Measurements from ENCODE around the gene CNOT2.
"Not testable (repeated sequence)": the region's sequence is repeated elsewhere in the genome, so short reads cannot be mapped to it uniquely, and the experiment has no call there.

Gene CNOT2

GRCh38 chr12:70290116-70290515, 46.9 kb downstream of the CNOT2 start:
- Histone ChIP-seq H2AK5ac (ENCODE audit: low read length) (no peak overlapping the region), H4K5ac (ENCODE audit: low read length) (no peak overlapping the region), H2BK15ac (replicated peaks; ENCODE audit: low read depth) (no peak overlapping the region), H4K8ac (ENCODE audit: low read depth, low read length) (no peak overlapping the region), H3K79me1 (ENCODE audit: low read length) (peaks cover 9% of the 10 kb centered on the region), H3K9ac (ENCODE audit: low read length) (no peak overlapping the region), H3K4me1 (ENCODE audit: control insufficient read depth, low read depth, low read length) (no peaks in the 10 kb centered on the region), H2BK120ac (ENCODE audit: low read depth, low read length) (no peak overlapping the region), H3K4me3 (ENCODE audit: low read length) (no peak overlapping the region), H3K18ac (ENCODE audit: low read length) (no peak overlapping the region), H3K4me2 (ENCODE audit: low read length) (no peak overlapping the region), H3K27me3 (ENCODE audit: insufficient read depth, low read length, poor library complexity) (no peaks in the 10 kb centered on the region), H3K56ac (ENCODE audit: low read length) (no peak overlapping the region), H3K36me3 (ENCODE audit: control insufficient read depth, insufficient read depth, low read length) (no peaks in the 10 kb centered on the region), H3K79me2 (ENCODE audit: control insufficient read depth, insufficient read depth, low read length) (peaks cover 16% of the 10 kb centered on the region), H2BK5ac (ENCODE audit: low read length) (no peak overlapping the region), H3K23ac (ENCODE audit: low read length) (no peak overlapping the region), H3K4ac (ENCODE audit: low read depth, low read length) (no peak overlapping the region), H3K27ac (ENCODE audit: low read depth, low read length) (no peak overlapping the region)
- no peak for DNase-seq

GRCh38 chr12:70292017-70292776, 49.0 kb downstream of the CNOT2 start:
- peaks cover 14% of the 10 kb centered on the region for H3K79me2 ChIP-seq (ENCODE audit: control insufficient read depth, insufficient read depth, low read length)
- no peaks in the 10 kb centered on the region for H3K4me1 ChIP-seq (ENCODE audit: control insufficient read depth, low read depth, low read length)
- DNase-seq, result peak; percentile 79
- WGBS (ENCODE audit: extremely low coverage, insufficient coverage, low lambda C conversion rate), result no CpG with 5 or more reads among the region's 3 CpGs
- no peak overlapping the region for H3K4me2 ChIP-seq (ENCODE audit: low read length)
- no peak overlapping the region for H3K56ac ChIP-seq (ENCODE audit: low read length)
- H3K27ac ChIP-seq (ENCODE audit: low read depth, low read length), result no peak overlapping the region
- H3K18ac ChIP-seq (ENCODE audit: low read length), result no peak overlapping the region
- no peak overlapping the region for H3K4me3 ChIP-seq (ENCODE audit: low read length)
- no peaks in the 10 kb centered on the region for H3K27me3 ChIP-seq (ENCODE audit: insufficient read depth, low read length, poor library complexity)
- no peak overlapping the region for H4K8ac ChIP-seq (ENCODE audit: low read depth, low read length)
- H3K36me3 ChIP-seq (ENCODE audit: control insufficient read depth, insufficient read depth, low read length), result no peaks in the 10 kb centered on the region
- H3K9ac ChIP-seq (ENCODE audit: low read length), result no peak overlapping the region
- H3K23ac ChIP-seq (ENCODE audit: low read length), result no peak overlapping the region
- no peak overlapping the region for H2AK5ac ChIP-seq (ENCODE audit: low read length)
- H3K79me1 ChIP-seq (ENCODE audit: low read length), result peaks cover 7% of the 10 kb centered on the region
- H2BK15ac ChIP-seq (replicated peaks; ENCODE audit: low read depth), result no peak overlapping the region
- no peak overlapping the region for H3K4ac ChIP-seq (ENCODE audit: low read depth, low read length)
- H4K5ac ChIP-seq (ENCODE audit: low read length), result no peak overlapping the region
- no peak overlapping the region for H2BK120ac ChIP-seq (ENCODE audit: low read depth, low read length)
- no peak overlapping the region for H2BK5ac ChIP-seq (ENCODE audit: low read length)

DNA sequence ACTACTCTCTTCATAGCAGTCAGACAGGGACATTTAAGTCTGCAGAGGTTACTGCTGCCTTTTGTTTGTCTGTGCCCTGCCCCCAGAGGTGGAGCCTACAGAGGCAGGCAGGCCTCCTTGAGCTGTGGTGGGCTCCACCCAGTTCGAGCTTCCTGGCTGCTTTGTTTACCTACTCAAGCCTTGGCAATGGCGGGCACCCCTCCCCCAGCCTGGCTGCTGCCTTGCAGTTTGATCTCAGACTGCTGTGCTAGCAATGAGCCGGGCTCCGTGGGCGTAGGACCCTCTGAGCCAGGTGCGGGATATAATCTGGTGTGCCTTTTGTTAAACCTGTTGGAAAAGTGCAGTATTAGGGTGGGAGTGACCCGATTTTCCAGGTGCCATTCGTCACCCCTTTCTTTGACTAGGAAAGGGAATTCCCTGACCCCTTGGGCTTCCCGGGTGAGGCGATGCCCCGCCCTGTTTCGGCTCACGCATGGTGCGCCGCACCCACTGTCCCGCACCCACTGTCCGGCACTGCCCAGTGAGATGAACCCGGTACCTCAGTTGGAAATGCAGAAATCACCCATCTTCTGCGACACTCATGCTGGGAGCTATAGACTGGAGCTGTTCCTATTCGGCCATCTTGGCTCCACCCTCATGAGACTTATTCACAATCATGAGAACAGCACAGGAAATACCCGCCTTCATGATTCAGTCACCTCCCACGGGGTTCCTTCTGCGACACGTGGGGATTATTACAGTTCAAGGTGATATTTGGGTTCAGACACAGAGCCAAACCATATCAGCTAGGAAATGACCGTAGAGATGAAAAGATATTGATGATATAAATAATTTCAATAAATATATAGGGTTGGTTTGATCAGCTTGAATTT, 61.7 kb downstream of the CNOT2 start:
- H3K56ac ChIP-seq (ENCODE audit: low read length); H3K27me3 ChIP-seq (ENCODE audit: insufficient read depth, low read length, poor library complexity); H2BK5ac ChIP-seq (ENCODE audit: low read length); H3K4ac ChIP-seq (ENCODE audit: low read depth, low read length); H3K4me2 ChIP-seq (ENCODE audit: low read length); H3K23ac ChIP-seq (ENCODE audit: low read length); H3K79me1 ChIP-seq (ENCODE audit: low read length); H3K27ac ChIP-seq (ENCODE audit: low read depth, low read length); H4K5ac ChIP-seq (ENCODE audit: low read length); H3K4me1 ChIP-seq (ENCODE audit: control insufficient read depth, low read depth, low read length); H2BK120ac ChIP-seq (ENCODE audit: low read depth, low read length); H2AK5ac ChIP-seq (ENCODE audit: low read length); H3K36me3 ChIP-seq (ENCODE audit: control insufficient read depth, insufficient read depth, low read length); H2BK15ac ChIP-seq (replicated peaks; ENCODE audit: low read depth); H3K18ac ChIP-seq (ENCODE audit: low read length); H3K4me3 ChIP-seq (ENCODE audit: low read length); H3K9ac ChIP-seq (ENCODE audit: low read length); H4K8ac ChIP-seq (ENCODE audit: low read depth, low read length); H3K79me2 ChIP-seq (ENCODE audit: control insufficient read depth, insufficient read depth, low read length); DNase-seq: not testable (repeated sequence)
- no CpG with 5 or more reads among the region's 25 CpGs for WGBS (ENCODE audit: extremely low coverage, insufficient coverage, low lambda C conversion rate)

DNA sequence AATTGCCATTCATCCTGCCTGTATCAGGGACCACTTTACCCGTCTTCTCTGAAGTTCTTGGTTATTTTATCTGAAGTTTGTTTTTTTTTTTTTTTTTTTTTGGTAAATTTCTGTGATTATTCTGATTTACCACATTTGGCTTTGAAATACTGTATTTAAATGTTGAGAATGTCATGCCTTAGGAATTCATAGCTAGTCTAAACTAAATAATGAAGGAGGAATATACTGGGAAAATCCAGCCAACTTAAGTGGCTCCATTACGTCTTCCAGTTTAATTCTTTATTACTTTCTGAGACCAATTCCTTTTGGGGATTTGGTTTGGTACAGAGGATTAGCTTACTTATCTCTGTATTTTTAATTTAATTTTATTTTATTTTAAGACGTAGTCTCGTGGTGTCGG, 62.6 kb downstream of the CNOT2 start:
- Histone ChIP-seq H2BK15ac (replicated peaks; ENCODE audit: low read depth) (no peak overlapping the region), H4K5ac (ENCODE audit: low read length) (no peak overlapping the region), H4K8ac (ENCODE audit: low read depth, low read length) (no peak overlapping the region), H3K4ac (ENCODE audit: low read depth, low read length) (no peak overlapping the region), H3K79me1 (ENCODE audit: low read length) (peaks cover 2% of the 10 kb centered on the region), H2BK5ac (ENCODE audit: low read length) (no peak overlapping the region), H3K36me3 (ENCODE audit: control insufficient read depth, insufficient read depth, low read length) (no peaks in the 10 kb centered on the region), H3K9ac (ENCODE audit: low read length) (no peak overlapping the region), H2BK120ac (ENCODE audit: low read depth, low read length) (no peak overlapping the region), H3K4me2 (ENCODE audit: low read length) (no peak overlapping the region), H3K18ac (ENCODE audit: low read length) (no peak overlapping the region), H3K56ac (ENCODE audit: low read length) (no peak overlapping the region), H3K27me3 (ENCODE audit: insufficient read depth, low read length, poor library complexity) (no peaks in the 10 kb centered on the region), H3K4me3 (ENCODE audit: low read length) (no peak overlapping the region), H3K79me2 (ENCODE audit: control insufficient read depth, insufficient read depth, low read length) (peaks cover 7% of the 10 kb centered on the region), H2AK5ac (ENCODE audit: low read length) (no peak overlapping the region), H3K23ac (ENCODE audit: low read length) (no peak overlapping the region), H3K4me1 (ENCODE audit: control insufficient read depth, low read depth, low read length) (no peaks in the 10 kb centered on the region), H3K27ac (ENCODE audit: low read depth, low read length) (no peak overlapping the region)
- no peak for DNase-seq
- WGBS (ENCODE audit: extremely low coverage, insufficient coverage, low lambda C conversion rate), result no CpG with 5 or more reads among the region's 5 CpGs

DNA sequence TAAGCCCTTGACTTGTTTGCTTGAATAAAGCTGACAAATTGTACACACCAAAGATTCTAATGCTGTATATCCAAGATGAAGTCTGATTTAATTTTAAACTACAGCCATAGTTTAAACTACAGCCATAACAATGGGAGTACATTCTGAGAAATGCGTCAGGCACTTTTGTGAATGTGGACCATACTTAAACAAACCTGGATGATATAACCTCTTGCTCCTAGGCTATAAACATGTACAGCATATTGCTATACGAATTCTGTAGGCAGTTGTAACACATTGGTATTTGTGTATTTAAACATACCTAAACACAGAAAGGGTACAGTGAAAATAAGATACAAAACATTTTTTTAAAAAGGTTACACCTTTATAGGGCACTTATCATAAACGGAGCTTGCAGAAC, 63.4 kb downstream of the CNOT2 start:
- Histone ChIP-seq H3K18ac (ENCODE audit: low read length) (no peak overlapping the region), H3K79me1 (ENCODE audit: low read length) (peaks cover 2% of the 10 kb centered on the region), H2AK5ac (ENCODE audit: low read length) (no peak overlapping the region), H3K27me3 (ENCODE audit: insufficient read depth, low read length, poor library complexity) (no peaks in the 10 kb centered on the region), H2BK15ac (replicated peaks; ENCODE audit: low read depth) (no peak overlapping the region), H2BK120ac (ENCODE audit: low read depth, low read length) (no peak overlapping the region), H3K4me2 (ENCODE audit: low read length) (no peak overlapping the region), H3K9ac (ENCODE audit: low read length) (no peak overlapping the region), H3K23ac (ENCODE audit: low read length) (no peak overlapping the region), H4K8ac (ENCODE audit: low read depth, low read length) (no peak overlapping the region), H2BK5ac (ENCODE audit: low read length) (no peak overlapping the region), H3K4ac (ENCODE audit: low read depth, low read length) (no peak overlapping the region), H3K56ac (ENCODE audit: low read length) (no peak overlapping the region), H3K27ac (ENCODE audit: low read depth, low read length) (no peak overlapping the region), H3K79me2 (ENCODE audit: control insufficient read depth, insufficient read depth, low read length) (peaks cover 5% of the 10 kb centered on the region), H3K36me3 (ENCODE audit: control insufficient read depth, insufficient read depth, low read length) (no peaks in the 10 kb centered on the region), H3K4me1 (ENCODE audit: control insufficient read depth, low read depth, low read length) (no peaks in the 10 kb centered on the region), H4K5ac (ENCODE audit: low read length) (no peak overlapping the region), H3K4me3 (ENCODE audit: low read length) (no peak overlapping the region)
- WGBS (ENCODE audit: extremely low coverage, insufficient coverage, low lambda C conversion rate), result no CpG with 5 or more reads among the region's 3 CpGs
- no peak for DNase-seq

Data from mesendoderm (in vitro differentiated cells).